ENCODE results near the gene PRSS22.

DNA sequence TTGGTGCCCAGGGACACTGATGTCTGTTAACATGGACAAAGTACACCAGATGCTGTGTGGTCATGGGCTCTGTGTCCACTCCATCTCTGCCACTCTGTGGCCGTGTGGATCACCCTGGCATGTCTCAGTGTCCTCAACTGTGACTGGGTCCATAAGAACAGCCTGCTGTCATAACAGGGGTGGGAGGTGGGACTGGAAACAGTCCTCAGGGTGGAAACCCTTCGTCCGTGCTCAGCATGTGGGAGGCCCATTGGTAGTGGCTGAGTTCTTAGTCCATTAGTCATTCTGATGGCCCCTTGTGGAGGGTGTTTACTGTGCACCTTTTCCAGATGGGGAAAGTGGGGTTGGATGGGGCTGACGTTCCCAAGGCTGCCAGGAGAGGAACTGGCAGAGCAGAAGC is 37.8 kb upstream of the PRSS22 start:
- no peak for TF ChIP-seq CTCF (IDR thresholded peaks at IDR 0.05)
- no peak for TF ChIP-seq POLR2A (IDR thresholded peaks at IDR 0.05)

All from prostate gland (tissue), 2 donors.